Measurements from ENCODE around the gene SMIM22.
"Not testable (repeated sequence)": the region's sequence is repeated elsewhere in the genome, so short reads cannot be mapped to it uniquely, and the experiment has no call there.

SMIM22 gene

GRCh38 chr16:4783951-4784336 lies 11.2 kb upstream of the SMIM22 start:
- H3K27ac Mint-ChIP-seq: no peak overlapping the region
- peaks cover 13% of the 10 kb centered on the region for H3K4me1 Mint-ChIP-seq
- TF ChIP-seq CTCF (IDR thresholded peaks at IDR 0.05): no peak
- no peak overlapping the region for H3K4me3 Mint-ChIP-seq
- peaks cover 10% of the 10 kb centered on the region for H3K27me3 Mint-ChIP-seq (ENCODE audit: low read depth, poor library complexity)
- no peaks in the 10 kb centered on the region for H3K36me3 Mint-ChIP-seq (ENCODE audit: low read depth)
- DNase-seq: no peak
- no peaks in the 10 kb centered on the region for H3K9me3 Mint-ChIP-seq

GRCh38 chr16:4784444-4784987 lies 10.7 kb upstream of the SMIM22 start:
- not testable (repeated sequence) for H3K36me3 Mint-ChIP-seq (ENCODE audit: low read depth); H3K9me3 Mint-ChIP-seq; DNase-seq; H3K4me3 Mint-ChIP-seq; H3K27me3 Mint-ChIP-seq (ENCODE audit: low read depth, poor library complexity); H3K27ac Mint-ChIP-seq
- peaks cover 17% of the 10 kb centered on the region for H3K4me1 Mint-ChIP-seq

- H3K4me3 Mint-ChIP-seq: no peak overlapping the region
- peaks cover 7% of the 10 kb centered on the region for H3K27me3 Mint-ChIP-seq (ENCODE audit: low read depth, poor library complexity)
- no peaks in the 10 kb centered on the region for H3K9me3 Mint-ChIP-seq
- DNase-seq: no peak
- no peak for TF ChIP-seq CTCF (IDR thresholded peaks at IDR 0.05)
- H3K36me3 Mint-ChIP-seq (ENCODE audit: low read depth): no peaks in the 10 kb centered on the region
- peaks cover 18% of the 10 kb centered on the region for H3K4me1 Mint-ChIP-seq
- no peak overlapping the region for H3K27ac Mint-ChIP-seq
Observed at GRCh38 chr16:4785758-4786433, 9.3 kb upstream of the SMIM22 start.

GRCh38 chr16:4787068-4787467 lies 8.1 kb upstream of the SMIM22 start:
- Mint-ChIP-seq H3K27me3 (ENCODE audit: low read depth, poor library complexity) (peaks cover 10% of the 10 kb centered on the region), H3K27ac (no peak overlapping the region), H3K36me3 (ENCODE audit: low read depth) (no peaks in the 10 kb centered on the region), H3K9me3 (no peaks in the 10 kb centered on the region), H3K4me3 (no peak overlapping the region), H3K4me1 (peaks cover 18% of the 10 kb centered on the region)
- no peak for DNase-seq
- no peak for TF ChIP-seq CTCF (IDR thresholded peaks at IDR 0.05)

GRCh38 chr16:4787627-4788482 lies 7.3 kb upstream of the SMIM22 start, which contains the start of gene SEPTIN12:
TSS of gene SEPTIN12 (minus strand) at chr16:4788345. CDS start at chr16:4787645, 700 bp downstream.
- H3K27ac Mint-ChIP-seq: peak within 1 kb of the TSS; percentile 70

More at GRCh38 chr16:4787627-4788482, 7.3 kb upstream of the SMIM22 start, which contains the start of gene SEPTIN12:
- no peak for TF ChIP-seq CTCF (IDR thresholded peaks at IDR 0.05)
- no peaks in the 10 kb centered on the region for H3K36me3 Mint-ChIP-seq (ENCODE audit: low read depth)
- H3K9me3 Mint-ChIP-seq: no peaks in the 10 kb centered on the region
- DNase-seq: no peak
- H3K4me1 Mint-ChIP-seq: peaks cover 18% of the 10 kb centered on the region
- peaks cover 5% of the 10 kb centered on the region for H3K27me3 Mint-ChIP-seq (ENCODE audit: low read depth, poor library complexity)
- H3K4me3 Mint-ChIP-seq: no peak within 1 kb of the TSS

Measured in nephron progenitor cell (in vitro differentiated cells).